Measurements from ENCODE around the gene DUS2. TPM values are rescaled to one million over a fixed set of nuclear protein-coding genes. Genes with fewer than 3 reads are reported as not detected.

The DUS2 gene
- total RNA-seq, 1 experiment from 2014 or later = 27.3 TPM

DNA sequence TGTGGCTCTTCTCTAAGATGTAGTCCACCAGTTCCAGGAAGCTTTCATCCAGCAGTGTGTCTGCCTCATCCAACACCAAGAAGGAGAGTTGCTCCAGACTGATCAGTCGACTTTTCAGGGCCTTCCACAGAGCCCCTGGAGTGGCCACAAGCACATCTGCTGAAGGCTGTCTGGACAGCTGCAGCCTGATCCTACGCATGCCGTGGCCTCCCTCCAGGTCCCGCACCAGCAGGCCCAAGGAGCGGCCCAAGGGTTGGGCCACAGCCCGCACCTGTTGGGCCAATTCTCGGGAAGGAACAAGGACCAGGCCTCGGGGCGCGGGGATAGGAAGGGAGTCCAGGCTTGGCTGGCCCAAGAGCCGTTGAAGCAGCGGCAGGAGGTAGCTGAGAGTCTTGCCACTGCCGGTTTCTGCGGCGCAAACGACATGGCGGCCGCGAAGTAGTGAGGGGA lies 781 bp upstream of the DUS2 start:
- RAD21 ChIA-PET (ENCODE audit: low non-redundant PET in 1 of 2, low total read pairs in 2 of 2, uncharacterized antibody in 2 of 2, unreplicated experiment in 2 of 2) = no interaction called here
- peak overlapping the region; percentile 98 to 99 for H3K4me3 ChIP-seq (replicated peaks in 1 of 2; ENCODE audit: low read depth in 1 of 2, low read length in 2 of 2)
- POLR2A ChIA-PET = interaction anchor here (1.0 kb wide), 1 partner anchor 10 kb away, joined by 3 read pairs; no protein-coding TSS in a partner anchor
- no peak overlapping the region for H2AFZ ChIP-seq (ENCODE audit: low read depth, low read length, poor library complexity, severe bottlenecking)
- no TSS peak for BruUV-seq (replicated peaks)
- CTCF ChIA-PET = interaction anchor here (0.6 kb wide), 1 partner anchor 237 kb away, joined by 3 read pairs; no protein-coding TSS in a partner anchor
- ATAC-seq = peak; percentile 19
- intact Hi-C loops (cut with micrococcal nuclease) = no loop called here
- H3K9me2 ChIP-seq (ENCODE audit: insufficient read depth) = no peaks in the 10 kb centered on the region
- peaks cover 7% of the 10 kb centered on the region in 2 experiments; a peak in 2 of 4 replicates for H3K36me3 ChIP-seq (ENCODE audit: control insufficient read depth in 1 of 2, insufficient read depth in 2 of 2, low read length in 2 of 2)
- H3K4me2 ChIP-seq (ENCODE audit: low read length) = peak overlapping the region; percentile 99
- no peaks in the 10 kb centered on the region for H3K9me3 ChIP-seq (ENCODE audit: control insufficient read depth in 1 of 2, insufficient read depth in 1 of 2, low read depth in 1 of 2, low read length in 2 of 2)
- peak overlapping the region; percentile 78 for H3K27ac ChIP-seq (ENCODE audit: low read depth, low read length)
- H3K4me1 ChIP-seq (ENCODE audit: control insufficient read depth in 1 of 2, insufficient read depth in 2 of 2, low read length in 2 of 2) = peaks cover 12 to 24% of the 10 kb centered on the region in 2 experiments; a peak in 3 of 4 replicates
- no peaks in the 10 kb centered on the region for H3K27me3 ChIP-seq (ENCODE audit: insufficient read depth, low read length)
- H4K20me1 ChIP-seq (ENCODE audit: insufficient read depth) = no peaks in the 10 kb centered on the region
- H3K9ac ChIP-seq (ENCODE audit: low read length) = peak overlapping the region; percentile 99
- DNase-seq (ENCODE audit: low read depth, low spot score) = no peak
- peaks cover 50% of the 10 kb centered on the region for H3K79me2 ChIP-seq (ENCODE audit: insufficient read depth, low read length)
- TF ChIP-seq SIN3A (IDR thresholded peaks at IDR 0.05; ENCODE audit: low read depth) = no peak
- TF ChIP-seq EZH2 (IDR thresholded peaks at IDR 0.05) = no peak
- TF ChIP-seq, protein P1, sequence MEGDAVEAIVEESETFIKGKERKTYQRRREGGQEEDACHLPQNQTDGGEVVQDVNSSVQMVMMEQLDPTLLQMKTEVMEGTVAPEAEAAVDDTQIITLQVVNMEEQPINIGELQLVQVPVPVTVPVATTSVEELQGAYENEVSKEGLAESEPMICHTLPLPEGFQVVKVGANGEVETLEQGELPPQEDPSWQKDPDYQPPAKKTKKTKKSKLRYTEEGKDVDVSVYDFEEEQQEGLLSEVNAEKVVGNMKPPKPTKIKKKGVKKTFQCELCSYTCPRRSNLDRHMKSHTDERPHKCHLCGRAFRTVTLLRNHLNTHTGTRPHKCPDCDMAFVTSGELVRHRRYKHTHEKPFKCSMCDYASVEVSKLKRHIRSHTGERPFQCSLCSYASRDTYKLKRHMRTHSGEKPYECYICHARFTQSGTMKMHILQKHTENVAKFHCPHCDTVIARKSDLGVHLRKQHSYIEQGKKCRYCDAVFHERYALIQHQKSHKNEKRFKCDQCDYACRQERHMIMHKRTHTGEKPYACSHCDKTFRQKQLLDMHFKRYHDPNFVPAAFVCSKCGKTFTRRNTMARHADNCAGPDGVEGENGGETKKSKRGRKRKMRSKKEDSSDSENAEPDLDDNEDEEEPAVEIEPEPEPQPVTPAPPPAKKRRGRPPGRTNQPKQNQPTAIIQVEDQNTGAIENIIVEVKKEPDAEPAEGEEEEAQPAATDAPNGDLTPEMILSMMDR (IDR thresholded peaks at IDR 0.05 in 2 of 3, conservative IDR thresholded peaks at IDR 0.05 in 1 of 3; ENCODE audit: borderline replicate concordance in 1 of 3, insufficient read depth in 1 of 3, low read depth in 2 of 3, low read length in 2 of 3) = no peak
- TF ChIP-seq SP1 (IDR thresholded peaks at IDR 0.05; ENCODE audit: low read depth) = no peak

DNA sequence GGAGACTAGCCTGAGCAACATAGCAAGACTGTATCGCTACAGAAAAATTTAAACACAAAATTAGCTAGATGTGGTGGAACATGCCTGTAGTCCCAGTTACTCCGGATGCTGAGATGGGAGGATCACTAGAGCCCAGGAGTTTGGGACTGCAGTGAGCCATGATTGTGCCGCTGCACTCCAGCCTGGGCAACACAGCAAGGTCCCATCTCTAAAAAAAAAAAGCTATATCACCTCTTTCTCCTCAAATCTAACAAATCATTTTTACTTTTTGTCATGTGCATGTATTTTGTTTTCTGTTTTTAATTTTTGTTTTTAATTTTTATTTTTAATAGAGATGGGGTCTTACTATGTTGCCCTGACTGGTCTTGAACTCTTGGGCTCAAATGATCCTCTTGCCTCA lies 5.9 kb downstream of the DUS2 start:
- H3K27me3 ChIP-seq (ENCODE audit: insufficient read depth, low read length) = no peaks in the 10 kb centered on the region
- no peaks in the 10 kb centered on the region for H3K9me3 ChIP-seq (ENCODE audit: control insufficient read depth in 1 of 2, insufficient read depth in 1 of 2, low read depth in 1 of 2, low read length in 2 of 2)
- CTCF ChIA-PET = interaction anchor here (0.9 kb wide), 1 partner anchor 9 kb away, joined by 3 read pairs; no protein-coding TSS in a partner anchor
- peak overlapping the region; percentile 40; the same call in 1 of the 2 replicates for H3K27ac ChIP-seq (ENCODE audit: low read depth, low read length)
- POLR2A ChIA-PET = no interaction called here
- DNase-seq (ENCODE audit: low read depth, low spot score) (no peak), ATAC-seq (no peak)
- peaks cover 26 to 54% of the 10 kb centered on the region in 2 experiments for H3K4me1 ChIP-seq (ENCODE audit: control insufficient read depth in 1 of 2, insufficient read depth in 2 of 2, low read length in 2 of 2)
- no TSS peak for BruUV-seq (replicated peaks)
- H4K20me1 ChIP-seq (ENCODE audit: insufficient read depth) = no peaks in the 10 kb centered on the region
- 0 out of 2 replicates have a peak overlapping the region, but pooled peaks have one; percentile 21 for H3K9ac ChIP-seq (ENCODE audit: low read length)
- no peaks in the 10 kb centered on the region for H3K9me2 ChIP-seq (ENCODE audit: insufficient read depth)
- intact Hi-C loops (cut with micrococcal nuclease) = no loop called here
- H3K79me2 ChIP-seq (ENCODE audit: insufficient read depth, low read length) = peaks cover 30% of the 10 kb centered on the region
- no peak overlapping the region for H3K4me3 ChIP-seq (replicated peaks in 1 of 2; ENCODE audit: low read depth in 1 of 2, low read length in 2 of 2)
- peak overlapping the region; percentile 47; the same call in 1 of the 2 replicates for H3K4me2 ChIP-seq (ENCODE audit: low read length)
- RAD21 ChIA-PET (ENCODE audit: low non-redundant PET in 1 of 2, low total read pairs in 2 of 2, uncharacterized antibody in 2 of 2, unreplicated experiment in 2 of 2) = no interaction called here
- no peak overlapping the region for H2AFZ ChIP-seq (ENCODE audit: low read depth, low read length, poor library complexity, severe bottlenecking)
- H3K36me3 ChIP-seq (ENCODE audit: control insufficient read depth in 1 of 2, insufficient read depth in 2 of 2, low read length in 2 of 2) = peaks cover 7 to 17% of the 10 kb centered on the region in 2 experiments; a peak in 3 of 4 replicates
- TF ChIP-seq, protein P1 (IDR thresholded peaks at IDR 0.05 in 2 of 3, conservative IDR thresholded peaks at IDR 0.05 in 1 of 3; ENCODE audit: borderline replicate concordance in 1 of 3, insufficient read depth in 1 of 3, low read depth in 2 of 3, low read length in 2 of 3) = no peak
- TF ChIP-seq EZH2phosphoT487 (IDR thresholded peaks at IDR 0.05; ENCODE audit: borderline replicate concordance) (no peak), ZFX (IDR thresholded peaks at IDR 0.05) (no peak), CBX3 (IDR thresholded peaks at IDR 0.05; ENCODE audit: low read depth) (no peak)
- TF ChIP-seq, protein P2, sequence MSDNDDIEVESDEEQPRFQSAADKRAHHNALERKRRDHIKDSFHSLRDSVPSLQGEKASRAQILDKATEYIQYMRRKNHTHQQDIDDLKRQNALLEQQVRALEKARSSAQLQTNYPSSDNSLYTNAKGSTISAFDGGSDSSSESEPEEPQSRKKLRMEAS (IDR thresholded peaks at IDR 0.05) = no peak
- TF ChIP-seq, protein P3, sequence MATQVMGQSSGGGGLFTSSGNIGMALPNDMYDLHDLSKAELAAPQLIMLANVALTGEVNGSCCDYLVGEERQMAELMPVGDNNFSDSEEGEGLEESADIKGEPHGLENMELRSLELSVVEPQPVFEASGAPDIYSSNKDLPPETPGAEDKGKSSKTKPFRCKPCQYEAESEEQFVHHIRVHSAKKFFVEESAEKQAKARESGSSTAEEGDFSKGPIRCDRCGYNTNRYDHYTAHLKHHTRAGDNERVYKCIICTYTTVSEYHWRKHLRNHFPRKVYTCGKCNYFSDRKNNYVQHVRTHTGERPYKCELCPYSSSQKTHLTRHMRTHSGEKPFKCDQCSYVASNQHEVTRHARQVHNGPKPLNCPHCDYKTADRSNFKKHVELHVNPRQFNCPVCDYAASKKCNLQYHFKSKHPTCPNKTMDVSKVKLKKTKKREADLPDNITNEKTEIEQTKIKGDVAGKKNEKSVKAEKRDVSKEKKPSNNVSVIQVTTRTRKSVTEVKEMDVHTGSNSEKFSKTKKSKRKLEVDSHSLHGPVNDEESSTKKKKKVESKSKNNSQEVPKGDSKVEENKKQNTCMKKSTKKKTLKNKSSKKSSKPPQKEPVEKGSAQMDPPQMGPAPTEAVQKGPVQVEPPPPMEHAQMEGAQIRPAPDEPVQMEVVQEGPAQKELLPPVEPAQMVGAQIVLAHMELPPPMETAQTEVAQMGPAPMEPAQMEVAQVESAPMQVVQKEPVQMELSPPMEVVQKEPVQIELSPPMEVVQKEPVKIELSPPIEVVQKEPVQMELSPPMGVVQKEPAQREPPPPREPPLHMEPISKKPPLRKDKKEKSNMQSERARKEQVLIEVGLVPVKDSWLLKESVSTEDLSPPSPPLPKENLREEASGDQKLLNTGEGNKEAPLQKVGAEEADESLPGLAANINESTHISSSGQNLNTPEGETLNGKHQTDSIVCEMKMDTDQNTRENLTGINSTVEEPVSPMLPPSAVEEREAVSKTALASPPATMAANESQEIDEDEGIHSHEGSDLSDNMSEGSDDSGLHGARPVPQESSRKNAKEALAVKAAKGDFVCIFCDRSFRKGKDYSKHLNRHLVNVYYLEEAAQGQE (IDR thresholded peaks at IDR 0.05; ENCODE audit: low read depth) = no peak

Measured in HCT116 (cell line).